Nephron (organoid): ENCODE data around the gene PAX9.

Source experiments
- H3K27ac Mint-ChIP-seq, 3 experiments: 2 replicates each; pipeline ENCODE4 v1.8.0; 2020; ENCODE audit warnings: mixed read lengths in 3 of 3, mild to moderate bottlenecking in 2 of 3, moderate library complexity in 1 of 3
- H3K27me3 Mint-ChIP-seq: 2 replicates; pipeline ENCODE4 v1.8.0; 2021; ENCODE audit warnings: low read depth, mild to moderate bottlenecking, moderate library complexity, mixed read lengths
- H3K36me3 Mint-ChIP-seq: 2 replicates; pipeline ENCODE4 v1.8.0; 2020; ENCODE audit warnings: low read depth, mixed read lengths
- H3K4me1 Mint-ChIP-seq: 2 replicates; pipeline ENCODE4 v1.8.0; 2020; ENCODE audit warnings: mixed read lengths
- H3K4me3 Mint-ChIP-seq, 3 experiments: 2 replicates each; pipeline ENCODE4 v1.8.0; 2020; ENCODE audit warnings: mild to moderate bottlenecking in 3 of 3, mixed read lengths in 3 of 3, moderate library complexity in 2 of 3
- H3K9me3 Mint-ChIP-seq: 2 replicates; pipeline ENCODE4 v1.8.0; 2020; ENCODE audit warnings: mixed read lengths
- TF ChIP-seq, protein P1 (sequence below), 3 experiments: fragments of 200-600 bp; sonication (generic); IDR thresholded peaks; one replicate each; pipeline ENCODE4 v1.5.0; 2021; ENCODE audit warnings: antibody characterized with exemption in 3 of 3; ENCODE audit not compliant: unreplicated experiment in 3 of 3

Gene PAX9

DNA sequence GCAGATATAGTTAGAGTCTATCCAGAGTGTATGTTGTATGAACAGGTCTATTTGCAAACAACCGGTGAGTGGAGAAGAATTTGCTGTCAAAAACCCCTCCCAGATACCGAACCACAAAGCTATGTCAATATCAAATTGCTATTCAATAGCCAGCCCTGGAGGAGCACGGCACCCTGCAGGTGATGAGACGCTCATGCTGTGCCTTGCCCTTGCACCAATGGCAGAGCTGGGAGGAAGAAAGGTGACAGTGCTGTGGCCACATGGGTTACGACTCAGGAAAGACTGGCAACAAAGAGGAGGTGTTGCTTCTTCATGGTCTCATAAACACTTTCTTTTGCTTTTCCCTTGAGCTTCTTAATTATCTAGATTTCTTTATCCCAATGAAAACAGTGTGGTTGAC lies 55.7 kb downstream of the PAX9 start:
- peaks cover 7% of the 10 kb centered on the region for H3K27me3 Mint-ChIP-seq
- no peaks in the 10 kb centered on the region for H3K9me3 Mint-ChIP-seq
- H3K4me1 Mint-ChIP-seq = peaks cover 5% of the 10 kb centered on the region
- H3K4me3 Mint-ChIP-seq = no peak overlapping the region
- no peak overlapping the region for H3K27ac Mint-ChIP-seq
- H3K36me3 Mint-ChIP-seq = no peaks in the 10 kb centered on the region
- TF ChIP-seq, protein P1, sequence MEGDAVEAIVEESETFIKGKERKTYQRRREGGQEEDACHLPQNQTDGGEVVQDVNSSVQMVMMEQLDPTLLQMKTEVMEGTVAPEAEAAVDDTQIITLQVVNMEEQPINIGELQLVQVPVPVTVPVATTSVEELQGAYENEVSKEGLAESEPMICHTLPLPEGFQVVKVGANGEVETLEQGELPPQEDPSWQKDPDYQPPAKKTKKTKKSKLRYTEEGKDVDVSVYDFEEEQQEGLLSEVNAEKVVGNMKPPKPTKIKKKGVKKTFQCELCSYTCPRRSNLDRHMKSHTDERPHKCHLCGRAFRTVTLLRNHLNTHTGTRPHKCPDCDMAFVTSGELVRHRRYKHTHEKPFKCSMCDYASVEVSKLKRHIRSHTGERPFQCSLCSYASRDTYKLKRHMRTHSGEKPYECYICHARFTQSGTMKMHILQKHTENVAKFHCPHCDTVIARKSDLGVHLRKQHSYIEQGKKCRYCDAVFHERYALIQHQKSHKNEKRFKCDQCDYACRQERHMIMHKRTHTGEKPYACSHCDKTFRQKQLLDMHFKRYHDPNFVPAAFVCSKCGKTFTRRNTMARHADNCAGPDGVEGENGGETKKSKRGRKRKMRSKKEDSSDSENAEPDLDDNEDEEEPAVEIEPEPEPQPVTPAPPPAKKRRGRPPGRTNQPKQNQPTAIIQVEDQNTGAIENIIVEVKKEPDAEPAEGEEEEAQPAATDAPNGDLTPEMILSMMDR (IDR thresholded peaks at IDR 0.05; ENCODE audit: unreplicated experiment in 3 of 3) = no peak

DNA sequence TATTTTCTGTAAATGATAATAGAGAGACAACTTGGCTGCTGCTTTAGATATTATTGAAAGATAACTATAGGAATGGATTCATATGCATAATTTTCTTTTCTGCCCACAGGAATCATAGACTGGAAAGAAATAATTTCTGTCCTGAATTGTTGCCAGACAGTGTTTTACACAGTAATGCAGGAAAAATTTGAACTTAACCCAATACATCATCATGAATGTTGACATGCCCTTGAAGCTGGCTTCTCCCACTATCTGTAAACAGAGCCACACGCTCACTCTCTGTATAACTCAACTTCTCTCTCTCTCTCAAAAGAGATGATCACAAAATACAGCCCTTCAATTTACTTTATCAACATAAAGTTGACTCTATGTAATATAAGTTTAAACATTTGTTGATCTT lies 56.6 kb downstream of the PAX9 start:
- Mint-ChIP-seq H3K4me3 (no peak overlapping the region), H3K27me3 (peaks cover 7% of the 10 kb centered on the region), H3K4me1 (peaks cover 5% of the 10 kb centered on the region), H3K27ac (no peak overlapping the region), H3K9me3 (no peaks in the 10 kb centered on the region), H3K36me3 (no peaks in the 10 kb centered on the region)
- TF ChIP-seq, protein P1 (IDR thresholded peaks at IDR 0.05; ENCODE audit: unreplicated experiment in 3 of 3) = no peak

DNA sequence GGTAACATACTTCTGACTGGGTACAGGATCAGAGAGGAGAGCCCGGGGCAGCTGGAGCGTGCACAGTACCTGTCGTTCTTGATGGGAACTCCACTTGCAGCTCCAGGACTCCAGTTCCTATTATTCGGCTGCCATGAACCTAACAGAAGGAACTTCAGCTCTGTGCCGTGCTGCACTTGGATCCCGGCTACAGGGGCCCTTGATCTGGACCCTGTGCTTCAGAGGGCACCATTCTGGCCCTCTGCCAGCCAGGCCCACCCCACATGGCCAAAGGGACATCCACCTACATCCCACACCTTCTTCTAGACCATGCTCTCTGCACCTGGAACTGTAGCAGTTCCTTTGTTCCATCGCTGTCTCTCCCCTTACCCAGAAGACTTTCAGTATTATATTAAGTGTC lies 58.2 kb downstream of the PAX9 start:
- Mint-ChIP-seq H3K9me3 (no peaks in the 10 kb centered on the region), H3K4me1 (peaks cover 5% of the 10 kb centered on the region), H3K36me3 (no peaks in the 10 kb centered on the region), H3K27ac (no peak overlapping the region), H3K4me3 (no peak overlapping the region), H3K27me3 (peaks cover 4% of the 10 kb centered on the region)
- TF ChIP-seq, protein P1 (IDR thresholded peaks at IDR 0.05; ENCODE audit: unreplicated experiment in 3 of 3) = no peak

DNA sequence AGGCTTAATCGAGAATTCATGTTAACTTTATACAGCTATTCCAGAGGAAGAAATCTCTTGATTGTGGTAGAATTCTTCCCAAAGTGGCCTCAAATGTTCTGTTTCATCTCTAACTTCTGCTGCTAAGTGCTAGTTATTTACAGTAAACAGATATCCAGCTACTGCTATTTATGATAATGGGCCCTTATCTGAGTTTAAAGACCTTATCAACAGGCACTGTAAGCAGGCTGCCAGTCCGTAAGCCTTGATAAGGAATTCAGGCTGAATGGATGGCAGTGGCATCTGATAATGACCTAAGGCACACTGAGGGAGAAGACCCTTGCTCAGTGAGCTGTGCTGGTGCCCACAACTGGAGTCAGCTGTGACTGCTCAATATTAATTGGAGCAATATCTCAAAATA lies 59.0 kb downstream of the PAX9 start:
- Mint-ChIP-seq H3K4me3 (no peak overlapping the region), H3K36me3 (no peaks in the 10 kb centered on the region), H3K27me3 (peaks cover 4% of the 10 kb centered on the region), H3K27ac (no peak overlapping the region), H3K4me1 (peaks cover 5% of the 10 kb centered on the region), H3K9me3 (no peaks in the 10 kb centered on the region)
- TF ChIP-seq, protein P1 (IDR thresholded peaks at IDR 0.05; ENCODE audit: unreplicated experiment in 3 of 3) = no peak

DNA sequence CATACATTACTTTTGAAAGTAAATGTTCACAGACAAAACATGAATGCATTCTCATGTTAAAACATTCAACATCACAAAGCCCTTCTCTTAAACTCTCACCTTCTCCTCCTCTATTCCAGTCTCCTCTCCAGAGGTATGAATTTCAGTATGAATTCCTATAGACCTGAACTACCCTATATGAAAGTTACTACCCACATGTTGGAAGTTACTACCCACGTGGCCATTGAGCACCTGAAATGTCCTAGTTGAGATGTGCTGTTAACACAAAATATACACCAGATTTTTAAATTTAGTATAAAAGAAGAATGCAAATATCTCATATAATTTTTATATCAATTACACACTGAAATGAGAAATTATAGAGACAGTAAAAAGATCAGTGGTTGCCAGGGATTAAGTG lies 60.2 kb downstream of the PAX9 start:
- H3K4me1 Mint-ChIP-seq = peaks cover 9% of the 10 kb centered on the region
- H3K27ac Mint-ChIP-seq = no peak overlapping the region
- no peaks in the 10 kb centered on the region for H3K27me3 Mint-ChIP-seq
- no peak overlapping the region for H3K4me3 Mint-ChIP-seq
- no peaks in the 10 kb centered on the region for H3K36me3 Mint-ChIP-seq
- no peaks in the 10 kb centered on the region for H3K9me3 Mint-ChIP-seq
- TF ChIP-seq, protein P1 (IDR thresholded peaks at IDR 0.05; ENCODE audit: unreplicated experiment in 3 of 3) = no peak

DNA sequence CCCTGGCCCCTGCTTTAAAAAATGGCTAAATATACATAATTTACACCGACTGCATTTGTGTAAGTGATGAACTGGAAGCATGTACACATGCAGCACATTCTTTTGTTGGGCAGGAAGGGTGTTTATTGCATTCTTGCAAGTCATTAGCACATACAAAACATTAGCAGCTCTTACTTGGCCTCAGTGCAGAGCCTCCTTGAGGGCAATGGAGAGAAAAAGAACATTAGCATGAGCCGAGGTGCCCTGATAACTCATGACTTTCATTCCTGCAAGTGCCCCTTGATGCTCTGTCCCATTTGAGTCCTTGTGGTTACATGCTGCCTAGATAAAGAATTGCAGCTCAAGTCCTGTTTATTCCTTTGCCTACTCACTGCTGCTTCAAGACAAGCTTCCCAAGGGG lies 61.9 kb downstream of the PAX9 start:
- H3K36me3 Mint-ChIP-seq = no peaks in the 10 kb centered on the region
- no peaks in the 10 kb centered on the region for H3K27me3 Mint-ChIP-seq
- no peak overlapping the region for H3K27ac Mint-ChIP-seq
- no peak overlapping the region for H3K4me3 Mint-ChIP-seq
- TF ChIP-seq, protein P1 (IDR thresholded peaks at IDR 0.05; ENCODE audit: unreplicated experiment in 3 of 3) = no peak
- no peaks in the 10 kb centered on the region for H3K9me3 Mint-ChIP-seq
- H3K4me1 Mint-ChIP-seq = peaks cover 5% of the 10 kb centered on the region
